ENCODE measurements around the gene PRSS22.

DNA sequence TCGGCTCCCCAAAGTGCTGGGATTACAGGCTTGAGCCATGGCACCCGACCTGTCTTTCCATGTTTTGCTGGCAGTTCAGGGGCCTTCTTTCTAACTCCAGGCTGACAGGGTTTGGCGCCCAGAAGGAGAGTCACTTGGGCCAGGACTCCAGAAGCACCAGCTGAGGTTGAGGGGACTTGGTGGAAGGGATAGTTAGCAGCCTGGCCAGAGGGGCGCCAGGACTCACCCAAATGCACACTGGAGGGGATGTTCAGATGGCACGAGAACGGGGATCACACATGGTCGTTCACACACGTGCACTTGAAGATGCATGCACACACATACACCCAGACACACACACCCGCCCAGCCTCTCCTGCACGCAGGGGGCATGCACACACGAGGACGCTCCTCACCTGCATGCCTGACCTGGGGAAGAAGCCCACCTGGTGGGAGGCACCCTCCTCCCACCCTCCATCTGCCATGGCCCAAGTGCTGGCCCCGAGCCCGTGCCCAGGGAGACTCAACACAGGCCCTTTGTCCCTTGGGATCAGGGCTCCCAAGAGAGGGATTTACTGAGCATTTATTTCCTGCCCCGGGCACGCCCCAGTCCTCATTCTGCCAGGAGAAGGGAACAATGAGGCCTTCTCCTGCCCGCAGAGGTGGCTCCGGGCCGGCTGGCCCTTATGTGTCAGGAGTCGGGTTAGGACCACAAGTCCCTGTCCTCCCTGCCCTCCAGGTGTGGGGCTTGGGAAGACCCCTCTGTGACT lies 43.2 kb downstream of the PRSS22 start:
- no peak for TF ChIP-seq EZH2 (optimal IDR thresholded peaks at IDR 0.05; ENCODE audit: low read depth, low read length)
- TF ChIP-seq, protein P1, sequence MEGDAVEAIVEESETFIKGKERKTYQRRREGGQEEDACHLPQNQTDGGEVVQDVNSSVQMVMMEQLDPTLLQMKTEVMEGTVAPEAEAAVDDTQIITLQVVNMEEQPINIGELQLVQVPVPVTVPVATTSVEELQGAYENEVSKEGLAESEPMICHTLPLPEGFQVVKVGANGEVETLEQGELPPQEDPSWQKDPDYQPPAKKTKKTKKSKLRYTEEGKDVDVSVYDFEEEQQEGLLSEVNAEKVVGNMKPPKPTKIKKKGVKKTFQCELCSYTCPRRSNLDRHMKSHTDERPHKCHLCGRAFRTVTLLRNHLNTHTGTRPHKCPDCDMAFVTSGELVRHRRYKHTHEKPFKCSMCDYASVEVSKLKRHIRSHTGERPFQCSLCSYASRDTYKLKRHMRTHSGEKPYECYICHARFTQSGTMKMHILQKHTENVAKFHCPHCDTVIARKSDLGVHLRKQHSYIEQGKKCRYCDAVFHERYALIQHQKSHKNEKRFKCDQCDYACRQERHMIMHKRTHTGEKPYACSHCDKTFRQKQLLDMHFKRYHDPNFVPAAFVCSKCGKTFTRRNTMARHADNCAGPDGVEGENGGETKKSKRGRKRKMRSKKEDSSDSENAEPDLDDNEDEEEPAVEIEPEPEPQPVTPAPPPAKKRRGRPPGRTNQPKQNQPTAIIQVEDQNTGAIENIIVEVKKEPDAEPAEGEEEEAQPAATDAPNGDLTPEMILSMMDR (IDR thresholded peaks at IDR 0.05; ENCODE audit: low read length) = no peak
- no peak for TF ChIP-seq EZH2phosphoT487 (IDR thresholded peaks at IDR 0.05; ENCODE audit: low read length)
